IMR-90 (cell line): ENCODE results near the gene PHLPP2.

Experiments
- BHLHE40 ChIP-seq: fragments of 150-350 bp; IDR thresholded peaks from 2 replicates; pipeline ENCODE4 v1.6.1; 2016; ENCODE audit warnings: mild to moderate bottlenecking, low read depth, low read length
- CEBPB ChIP-seq: IDR thresholded peaks from 2 replicates; pipeline ENCODE4 v1.6.1; 2012; ENCODE audit warnings: low read depth, low read length, improper control_type of control experiment
- CHD1 ChIP-seq: IDR thresholded peaks from 2 replicates; pipeline ENCODE4 v1.6.1; 2012; ENCODE audit warnings: low read depth, low read length, improper control_type of control experiment
- MAFK ChIP-seq: IDR thresholded peaks from 2 replicates; pipeline ENCODE4 v1.6.1; 2012; ENCODE audit warnings: low read depth, low read length, improper control_type of control experiment
- MAZ ChIP-seq: IDR thresholded peaks from 2 replicates; pipeline ENCODE4 v1.6.1; 2012; ENCODE audit warnings: low read depth, mild to moderate bottlenecking, low read length, improper control_type of control experiment, moderate library complexity, borderline replicate concordance
- MXI1 ChIP-seq: IDR thresholded peaks from 2 replicates; pipeline ENCODE4 v1.6.1; 2012; ENCODE audit warnings: low read depth, mild to moderate bottlenecking, low read length, moderate library complexity, borderline replicate concordance
- POLR2A ChIP-seq: IDR thresholded peaks from 2 replicates; pipeline ENCODE4 v1.6.1; 2012; ENCODE audit warnings: mild to moderate bottlenecking, low read depth, low read length
- RAD21 ChIP-seq: IDR thresholded peaks from 2 replicates; pipeline ENCODE4 v1.6.1; 2012; ENCODE audit warnings: low read length, improper control_type of control experiment
- RFX5 ChIP-seq: IDR thresholded peaks from 2 replicates; pipeline ENCODE4 v1.8.0; 2012; ENCODE audit warnings: low read depth, mild to moderate bottlenecking, low read length, moderate library complexity
- SMC3 ChIP-seq: fragments of 150-350 bp; IDR thresholded peaks from 2 replicates; pipeline ENCODE4 v1.6.1; 2016; ENCODE audit warnings: low read depth, mild to moderate bottlenecking, antibody characterized with exemption, low read length, moderate library complexity
- TF ChIP-seq, protein P1 (sequence below): conservative IDR thresholded peaks from 2 replicates; pipeline ENCODE4 v1.5.1; 2012; ENCODE audit warnings: mild to moderate bottlenecking, low read depth, low read length, improper control_type of control experiment
- TF ChIP-seq, protein P2 (sequence below): fragments of 150-350 bp; IDR thresholded peaks from 2 replicates; pipeline ENCODE4 v1.6.1; 2017; ENCODE audit warnings: mild to moderate bottlenecking, antibody characterized with exemption, low read length, low read depth

DNA sequence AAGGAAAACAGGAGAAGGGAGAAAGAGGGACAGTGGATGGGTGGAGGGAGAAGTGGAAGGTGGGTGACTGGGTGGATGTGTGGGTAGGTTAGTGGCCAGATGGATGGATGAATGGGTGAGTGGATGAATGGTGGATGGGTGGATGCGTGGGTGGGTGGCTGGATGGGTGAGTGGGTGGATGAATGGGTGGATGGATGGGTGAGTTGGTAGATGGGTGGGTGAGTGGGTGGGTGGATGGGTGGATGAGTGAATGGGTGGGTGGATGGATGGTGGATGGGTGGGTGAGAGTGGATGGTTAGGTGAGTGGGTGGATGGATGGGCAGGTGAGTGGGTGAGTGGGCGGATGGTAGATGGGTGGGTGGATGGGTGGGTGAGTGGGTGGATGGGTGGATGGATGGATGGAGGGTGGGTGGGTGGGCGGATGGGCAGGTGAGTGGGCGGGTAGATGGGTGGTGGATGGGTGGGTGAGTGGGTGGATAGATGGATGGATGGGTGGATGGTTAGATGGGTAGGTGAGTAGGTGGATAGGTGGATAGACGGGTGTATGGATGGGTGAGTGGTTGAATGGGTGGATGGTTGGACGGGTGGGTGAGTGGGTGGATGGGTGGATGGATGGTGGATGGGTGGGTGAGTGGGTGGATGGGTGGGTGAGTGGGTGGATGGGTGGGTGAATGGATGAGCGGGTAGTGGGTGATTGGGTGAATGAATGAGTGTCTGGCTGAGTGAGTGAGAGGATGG is 99.2 kb downstream of the PHLPP2 start:
- no peak for TF ChIP-seq MXI1
- TF ChIP-seq, protein P1, sequence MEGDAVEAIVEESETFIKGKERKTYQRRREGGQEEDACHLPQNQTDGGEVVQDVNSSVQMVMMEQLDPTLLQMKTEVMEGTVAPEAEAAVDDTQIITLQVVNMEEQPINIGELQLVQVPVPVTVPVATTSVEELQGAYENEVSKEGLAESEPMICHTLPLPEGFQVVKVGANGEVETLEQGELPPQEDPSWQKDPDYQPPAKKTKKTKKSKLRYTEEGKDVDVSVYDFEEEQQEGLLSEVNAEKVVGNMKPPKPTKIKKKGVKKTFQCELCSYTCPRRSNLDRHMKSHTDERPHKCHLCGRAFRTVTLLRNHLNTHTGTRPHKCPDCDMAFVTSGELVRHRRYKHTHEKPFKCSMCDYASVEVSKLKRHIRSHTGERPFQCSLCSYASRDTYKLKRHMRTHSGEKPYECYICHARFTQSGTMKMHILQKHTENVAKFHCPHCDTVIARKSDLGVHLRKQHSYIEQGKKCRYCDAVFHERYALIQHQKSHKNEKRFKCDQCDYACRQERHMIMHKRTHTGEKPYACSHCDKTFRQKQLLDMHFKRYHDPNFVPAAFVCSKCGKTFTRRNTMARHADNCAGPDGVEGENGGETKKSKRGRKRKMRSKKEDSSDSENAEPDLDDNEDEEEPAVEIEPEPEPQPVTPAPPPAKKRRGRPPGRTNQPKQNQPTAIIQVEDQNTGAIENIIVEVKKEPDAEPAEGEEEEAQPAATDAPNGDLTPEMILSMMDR, result no peak
- TF ChIP-seq POLR2A, result no peak
- no peak for TF ChIP-seq RAD21
- no peak for TF ChIP-seq MAZ
- no peak for TF ChIP-seq CEBPB
- TF ChIP-seq RFX5, result no peak
- TF ChIP-seq, protein P2, sequence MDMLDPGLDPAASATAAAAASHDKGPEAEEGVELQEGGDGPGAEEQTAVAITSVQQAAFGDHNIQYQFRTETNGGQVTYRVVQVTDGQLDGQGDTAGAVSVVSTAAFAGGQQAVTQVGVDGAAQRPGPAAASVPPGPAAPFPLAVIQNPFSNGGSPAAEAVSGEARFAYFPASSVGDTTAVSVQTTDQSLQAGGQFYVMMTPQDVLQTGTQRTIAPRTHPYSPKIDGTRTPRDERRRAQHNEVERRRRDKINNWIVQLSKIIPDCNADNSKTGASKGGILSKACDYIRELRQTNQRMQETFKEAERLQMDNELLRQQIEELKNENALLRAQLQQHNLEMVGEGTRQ, result no peak
- no peak for TF ChIP-seq BHLHE40
- no peak for TF ChIP-seq MAFK
- TF ChIP-seq SMC3, result no peak
- TF ChIP-seq CHD1, result no peak
